Measurements from ENCODE around the gene WDR81. TPM values are rescaled to one million over a fixed set of nuclear protein-coding genes. Genes with fewer than 3 reads are reported as not detected.
"Not testable (repeated sequence)": the region's sequence is repeated elsewhere in the genome, so short reads cannot be mapped to it uniquely, and the experiment has no call there.

The WDR81 gene
- total RNA-seq, 4 donors from 2014 or later = 12.5 to 33.8 (median 21.1) TPM

DNA sequence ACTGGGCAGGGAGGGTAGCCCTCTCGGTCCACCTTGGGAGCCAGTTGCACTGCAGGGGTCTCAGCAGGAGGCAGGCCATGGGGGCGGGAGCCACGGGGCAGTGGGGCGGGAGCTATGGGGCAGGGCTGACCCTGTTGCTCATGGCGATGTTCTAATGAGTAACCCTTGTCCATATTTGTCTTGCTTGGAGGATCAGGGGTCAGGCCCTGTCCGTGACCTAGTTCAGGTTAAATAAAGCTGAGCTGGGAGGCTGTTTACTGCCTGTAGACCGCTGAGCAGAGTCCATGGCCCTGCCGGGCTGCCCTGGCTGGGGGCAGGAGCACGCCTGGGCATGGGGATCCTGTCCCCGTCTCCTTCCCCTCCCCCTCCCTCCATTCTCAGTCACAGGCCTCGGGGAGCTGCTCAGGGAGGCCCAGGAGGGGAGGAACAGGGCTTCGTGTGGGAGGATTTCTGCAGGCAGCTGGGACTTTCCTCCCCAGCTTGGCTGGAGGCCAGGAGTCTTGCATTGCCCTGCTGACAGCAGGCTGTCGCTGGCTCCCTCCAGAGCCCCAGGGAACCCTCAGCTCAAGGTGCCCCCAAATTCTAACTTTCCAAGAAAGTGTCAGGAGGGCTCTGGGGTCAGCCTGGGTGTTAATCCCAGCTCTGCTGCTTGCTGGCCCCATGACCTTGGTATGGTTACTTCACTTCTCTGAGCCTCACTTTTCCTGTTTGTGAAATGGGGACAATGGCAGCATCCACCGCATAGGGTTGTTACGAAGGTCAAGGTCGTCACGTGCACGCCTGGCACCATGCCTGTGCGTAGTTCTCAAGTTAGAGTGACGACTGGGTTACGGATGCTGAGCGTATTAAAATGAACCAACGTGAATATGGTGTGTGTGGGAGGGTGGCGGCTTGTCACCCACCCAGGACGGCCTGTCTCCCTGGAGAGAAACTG lies 12.1 kb downstream of the WDR81 start:
- DNase-seq = no peak
- intact Hi-C loops (cut with DNase I) = no loop called here
- Histone ChIP-seq H3K4me1 (peaks cover 12 to 26% (median 16%) of the 10 kb centered on the region in 3 donors), H3K9me3 (no peaks in the 10 kb centered on the region), H3K4me3 (no peak overlapping the region), H3K27me3 (no peaks in the 10 kb centered on the region), H3K36me3 (peaks cover 16 to 70% (median 25%) of the 10 kb centered on the region in 3 donors), H3K27ac (peak overlapping the region in 3 of 4 donors; percentile 50 to 70 (median 64))
- TF ChIP-seq POLR2A (IDR thresholded peaks at IDR 0.05) = no peak
- TF ChIP-seq, protein P1, sequence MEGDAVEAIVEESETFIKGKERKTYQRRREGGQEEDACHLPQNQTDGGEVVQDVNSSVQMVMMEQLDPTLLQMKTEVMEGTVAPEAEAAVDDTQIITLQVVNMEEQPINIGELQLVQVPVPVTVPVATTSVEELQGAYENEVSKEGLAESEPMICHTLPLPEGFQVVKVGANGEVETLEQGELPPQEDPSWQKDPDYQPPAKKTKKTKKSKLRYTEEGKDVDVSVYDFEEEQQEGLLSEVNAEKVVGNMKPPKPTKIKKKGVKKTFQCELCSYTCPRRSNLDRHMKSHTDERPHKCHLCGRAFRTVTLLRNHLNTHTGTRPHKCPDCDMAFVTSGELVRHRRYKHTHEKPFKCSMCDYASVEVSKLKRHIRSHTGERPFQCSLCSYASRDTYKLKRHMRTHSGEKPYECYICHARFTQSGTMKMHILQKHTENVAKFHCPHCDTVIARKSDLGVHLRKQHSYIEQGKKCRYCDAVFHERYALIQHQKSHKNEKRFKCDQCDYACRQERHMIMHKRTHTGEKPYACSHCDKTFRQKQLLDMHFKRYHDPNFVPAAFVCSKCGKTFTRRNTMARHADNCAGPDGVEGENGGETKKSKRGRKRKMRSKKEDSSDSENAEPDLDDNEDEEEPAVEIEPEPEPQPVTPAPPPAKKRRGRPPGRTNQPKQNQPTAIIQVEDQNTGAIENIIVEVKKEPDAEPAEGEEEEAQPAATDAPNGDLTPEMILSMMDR (IDR thresholded peaks at IDR 0.05) = no peak
- WGBS, 2 donors = 75 to 81% methylated on average over 4 to 12 of the region's 25 CpGs

DNA sequence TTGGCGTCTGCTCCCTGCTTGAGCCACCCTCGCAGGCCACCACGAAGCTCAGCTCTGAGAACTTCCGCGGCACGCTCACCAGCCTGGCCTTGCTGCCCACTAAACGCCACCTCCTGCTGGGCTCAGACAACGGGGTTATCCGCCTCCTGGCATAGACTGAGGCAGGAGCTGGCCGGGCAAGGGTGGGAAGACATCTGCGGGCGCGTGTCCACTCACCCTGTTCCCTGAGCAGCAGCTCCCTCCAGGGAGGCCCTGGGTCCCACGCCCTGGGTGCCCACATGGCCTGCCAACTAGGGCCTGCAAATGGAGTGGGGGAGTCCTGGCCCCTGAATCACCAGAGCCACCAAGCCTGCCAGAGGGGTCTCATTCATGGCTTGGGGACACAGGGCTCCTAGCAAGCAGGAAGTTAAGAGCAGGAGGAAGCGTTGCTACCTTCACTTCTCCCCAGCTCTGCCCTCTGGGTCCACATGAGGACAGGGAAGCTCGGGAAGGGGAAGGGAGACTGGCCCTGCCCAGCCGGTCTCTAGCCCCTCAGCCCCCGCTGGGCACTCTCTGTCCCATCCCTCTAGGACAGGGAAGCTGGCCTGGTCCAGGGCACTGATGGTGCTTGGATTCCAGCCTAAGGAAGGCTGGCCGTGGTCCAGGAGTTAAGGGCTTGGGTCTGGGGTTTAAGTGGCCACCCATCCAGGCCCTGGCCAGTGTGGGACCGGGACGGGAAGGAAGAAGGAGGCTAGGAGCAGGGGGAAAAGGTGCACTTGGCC lies 13.2 kb downstream of the WDR81 start:
- DNase-seq = no peak
- intact Hi-C loops (cut with DNase I) = no loop called here
- Histone ChIP-seq H3K9me3 (no peaks in the 10 kb centered on the region), H3K36me3 (peaks cover 16 to 59% (median 25%) of the 10 kb centered on the region in 3 donors), H3K27ac (no peak overlapping the region), H3K4me1 (peaks cover 12 to 29% (median 16%) of the 10 kb centered on the region in 3 donors), H3K27me3 (no peaks in the 10 kb centered on the region), H3K4me3 (no peak overlapping the region)
- no peak for TF ChIP-seq POLR2A (IDR thresholded peaks at IDR 0.05)
- TF ChIP-seq, protein P1 (IDR thresholded peaks at IDR 0.05) = no peak
- 95 to 96% methylated on average over 8 to 11 of the region's 21 CpGs for WGBS, 2 donors

DNA sequence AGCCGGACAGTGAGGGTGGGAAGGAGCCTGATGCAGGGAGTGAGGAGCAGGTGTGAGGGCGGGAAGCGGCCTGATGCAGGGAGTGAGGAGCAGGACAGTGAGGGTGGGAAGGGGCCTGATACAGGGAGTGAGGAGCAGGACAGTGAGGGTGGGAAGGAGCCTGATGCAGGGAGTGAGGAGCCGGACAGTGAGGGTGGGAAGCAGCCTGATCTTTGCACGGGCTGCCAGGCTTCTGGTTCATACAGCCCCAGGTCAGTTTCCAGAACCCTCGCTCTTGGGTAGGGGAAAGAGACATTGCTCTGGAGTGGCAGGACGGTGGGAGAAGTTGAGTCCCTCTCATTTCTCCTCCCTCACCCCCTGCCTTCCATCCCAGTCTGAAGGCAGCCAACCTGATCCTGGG lies 17.4 kb downstream of the WDR81 start:
- H3K9me3 ChIP-seq; H3K4me3 ChIP-seq; intact Hi-C loops (cut with DNase I); DNase-seq; H3K27ac ChIP-seq; H3K27me3 ChIP-seq: not testable (repeated sequence)
- 87 to 94% methylated on average over 7 of the region's 7 CpGs for WGBS, 2 donors
- H3K4me1 ChIP-seq = peaks cover 5 to 37% (median 9%) of the 10 kb centered on the region in 3 donors
- H3K36me3 ChIP-seq = peaks cover 4 to 17% (median 7%) of the 10 kb centered on the region in 3 donors

DNA sequence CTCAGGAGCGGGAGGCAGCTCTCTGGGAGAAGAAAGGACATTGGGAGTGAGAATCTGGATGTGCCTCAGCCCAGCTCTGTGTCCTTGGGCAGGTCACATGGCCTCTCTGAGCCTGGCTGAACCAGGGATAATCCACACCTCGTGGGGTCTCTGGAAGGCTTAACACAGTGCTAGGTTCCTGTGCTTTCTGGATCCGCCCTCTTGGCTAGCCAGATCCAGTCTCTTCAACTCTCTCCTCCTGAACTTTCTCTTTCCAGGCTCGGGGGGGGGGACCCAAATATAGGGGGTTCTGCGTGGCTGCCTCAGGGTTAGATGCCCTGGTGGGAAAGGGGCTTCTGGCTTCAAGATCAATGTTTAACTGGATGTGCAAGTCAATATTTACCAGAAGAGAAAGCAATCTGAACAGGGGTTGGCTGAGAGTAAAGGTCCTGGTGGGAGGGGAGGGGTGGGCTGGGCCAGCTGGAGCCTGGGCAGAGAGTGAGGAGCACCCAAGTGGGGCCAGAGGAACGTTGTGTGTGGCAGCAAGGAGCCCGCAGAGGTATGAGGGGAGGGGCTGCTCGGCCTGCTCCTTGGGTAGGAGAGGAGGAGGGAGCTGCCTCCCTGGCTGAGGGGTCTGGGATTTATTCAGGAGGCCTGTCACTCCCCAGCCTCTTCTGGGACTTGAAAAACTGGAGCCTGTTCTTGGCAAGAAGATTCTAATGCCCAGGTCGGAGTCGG lies 18.0 kb downstream of the WDR81 start, which contains the start of gene SERPINF2:
SERPINF2 (plus strand) TSS at position 501 of the 717 bp plus-strand sequence. CDS start 2,125 bp downstream, outside the sequence.
- no peak within 1 kb of the TSS for H3K27ac ChIP-seq
- H3K9me3 ChIP-seq = no peaks in the 10 kb centered on the region
- WGBS, 2 donors = 35 to 67% methylated on average over 5 to 8 of the region's 10 CpGs
- TF ChIP-seq POLR2A (IDR thresholded peaks at IDR 0.05) = no peak
- TF ChIP-seq, protein P1 (IDR thresholded peaks at IDR 0.05) = no peak
- intact Hi-C loops (cut with DNase I) = no loop called here
- H3K4me1 ChIP-seq = peaks cover 9 to 37% (median 9%) of the 10 kb centered on the region in 3 donors
- H3K36me3 ChIP-seq = peaks cover 3 to 11% (median 4%) of the 10 kb centered on the region in 3 donors
- no peaks in the 10 kb centered on the region for H3K27me3 ChIP-seq
- no peak for DNase-seq
- no peak within 1 kb of the TSS for H3K4me3 ChIP-seq

DNA sequence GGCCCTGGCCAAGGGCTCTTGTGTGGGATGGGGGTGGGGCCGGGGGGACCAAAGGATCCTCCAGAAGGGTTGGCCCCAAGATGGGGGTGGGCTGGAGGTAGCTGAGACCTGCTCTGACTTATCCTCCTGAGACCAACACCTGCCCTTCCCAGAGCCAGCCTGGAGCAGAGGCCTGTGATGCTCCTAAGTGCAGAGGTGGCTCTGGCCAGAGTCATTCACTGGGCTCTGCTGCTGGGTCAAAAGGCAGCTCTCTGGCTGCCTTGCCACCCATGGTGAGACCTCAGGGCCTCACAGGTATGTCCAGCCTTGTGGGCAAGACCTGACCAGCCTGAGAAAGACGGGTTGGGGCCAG lies 18.6 kb downstream of the WDR81 start:
- no peak for DNase-seq
- no peaks in the 10 kb centered on the region for H3K9me3 ChIP-seq
- intact Hi-C loops (cut with DNase I) = no loop called here
- no peaks in the 10 kb centered on the region for H3K27me3 ChIP-seq
- WGBS, 2 donors = 20% methylated on average over 1 of the region's 2 CpGs; no CpG with 5 or more reads in 1 of the 2 donors
- TF ChIP-seq, protein P1 (IDR thresholded peaks at IDR 0.05) = no peak
- no peak for TF ChIP-seq POLR2A (IDR thresholded peaks at IDR 0.05)
- H3K4me3 ChIP-seq = no peak overlapping the region
- H3K27ac ChIP-seq = no peak overlapping the region
- peaks cover 11 to 41% (median 11%) of the 10 kb centered on the region in 3 donors for H3K4me1 ChIP-seq
- peaks cover 0 to 6% (median 1%) of the 10 kb centered on the region in 3 donors for H3K36me3 ChIP-seq

Data from esophagus squamous epithelium (tissue), 5 donors.